ENCODE results near the gene CDC20B. TPM values are rescaled to one million over a fixed set of nuclear protein-coding genes. Genes with fewer than 3 reads are reported as not detected.
A peak's percentile ranks its signal among the peaks of the same experiment; 100 is the strongest.

CDC20B gene
- total RNA-seq, 1 donor from 2014 or later, result 0.18 TPM

DNA sequence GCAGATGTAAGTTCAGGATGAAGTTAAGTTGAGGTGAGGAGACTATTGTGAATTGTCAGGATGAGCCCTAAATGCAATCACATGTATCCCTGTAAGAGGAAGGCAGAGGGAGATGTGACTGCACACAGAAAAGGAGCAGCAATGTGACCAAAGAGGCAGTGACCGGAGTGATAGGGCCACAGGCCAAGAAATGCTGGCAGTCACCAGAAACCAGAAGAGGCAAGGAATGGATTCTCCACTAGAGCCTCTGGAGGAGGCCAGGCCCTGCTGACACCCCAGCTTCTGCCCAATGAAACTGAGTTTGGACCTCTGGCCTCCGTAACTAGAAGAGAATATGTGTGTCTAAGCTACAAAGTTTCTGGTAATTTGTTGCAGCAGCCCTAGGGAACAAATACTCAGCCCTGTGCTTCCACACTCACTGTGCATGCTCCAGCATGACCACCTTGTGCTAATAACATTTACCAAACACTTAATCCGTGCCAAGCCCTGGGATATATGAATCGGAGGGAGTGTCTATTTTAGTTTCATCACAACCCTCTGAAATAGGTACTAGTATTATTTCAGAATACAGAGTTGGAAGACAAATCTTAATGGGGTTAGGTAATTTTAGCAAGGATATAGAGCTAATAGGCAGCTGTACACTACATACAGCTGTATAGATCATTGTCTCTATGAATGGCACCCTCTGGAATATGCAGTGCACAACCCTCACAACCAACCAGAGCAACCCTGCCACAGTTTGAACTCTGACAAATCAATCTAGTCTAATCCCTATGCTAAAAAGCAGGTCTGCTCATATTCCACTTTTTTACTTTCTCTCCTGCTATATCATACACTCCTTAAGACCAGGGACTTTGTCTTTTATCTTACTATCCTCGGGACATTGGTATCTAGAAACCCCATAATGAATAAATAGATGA, 20.8 kb downstream of the CDC20B start:
- H3K4me1 Mint-ChIP-seq (ENCODE audit: low read depth), result peaks cover 9% of the 10 kb centered on the region
- H3K4me3 Mint-ChIP-seq (ENCODE audit: low read depth), result no peak overlapping the region
- peaks cover 51% of the 10 kb centered on the region for H3K27me3 Mint-ChIP-seq (ENCODE audit: low read depth)
- H3K36me3 Mint-ChIP-seq (ENCODE audit: low read depth), result no peaks in the 10 kb centered on the region
- H3K27ac Mint-ChIP-seq, result no peak overlapping the region
- intact Hi-C loops (cut with micrococcal nuclease), result no loop called here
- DNase-seq (ENCODE audit: low spot score), result no peak
- no peaks in the 10 kb centered on the region for H3K9me3 Mint-ChIP-seq

- intact Hi-C loops (cut with micrococcal nuclease), result no loop called here
- no peak for DNase-seq (ENCODE audit: low spot score)
- Mint-ChIP-seq H3K27me3 (ENCODE audit: low read depth) (peaks cover 37% of the 10 kb centered on the region), H3K4me3 (ENCODE audit: low read depth) (no peak overlapping the region), H3K4me1 (ENCODE audit: low read depth) (peaks cover 25% of the 10 kb centered on the region), H3K27ac (no peak overlapping the region), H3K36me3 (ENCODE audit: low read depth) (peaks cover 6% of the 10 kb centered on the region), H3K9me3 (no peaks in the 10 kb centered on the region)
Observed at GRCh38 chr5:55149308-55149795, 23.6 kb downstream of the CDC20B start.

DNA sequence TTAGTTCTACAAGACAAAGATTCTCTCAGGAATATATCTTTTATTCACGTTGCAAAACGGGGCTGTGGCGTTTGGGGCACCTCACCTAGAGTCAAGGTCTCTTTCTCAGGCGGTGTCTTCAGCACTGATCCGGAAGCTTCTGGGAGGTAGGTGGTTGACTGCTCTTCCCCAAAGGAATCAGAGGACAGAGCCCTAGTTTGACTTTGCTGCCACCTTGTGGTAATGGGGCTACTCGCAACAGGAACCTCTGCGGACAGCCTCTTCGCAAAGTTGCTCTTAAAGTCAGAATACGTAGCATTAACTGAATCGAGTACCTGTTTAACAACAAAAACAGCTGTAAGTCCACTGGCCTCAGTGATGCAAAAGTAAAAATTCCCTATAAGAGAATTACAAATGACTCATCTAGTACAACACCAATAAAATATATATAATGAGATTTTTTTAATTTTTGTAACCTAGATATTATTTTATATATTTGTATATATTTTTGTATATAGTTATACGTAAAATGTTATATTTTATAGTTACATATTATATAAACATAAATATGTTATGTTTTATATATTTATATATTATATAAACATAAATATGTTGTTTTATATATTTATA, 26.3 kb downstream of the CDC20B start:
- peaks cover 23% of the 10 kb centered on the region for H3K27me3 Mint-ChIP-seq (ENCODE audit: low read depth)
- intact Hi-C loops (cut with micrococcal nuclease), result loop anchor here (1.0 kb wide), 4 partner anchors 44 to 240 kb away; partner anchors contain the start of gene GZMA
- H3K27ac Mint-ChIP-seq, result no peak overlapping the region
- DNase-seq (ENCODE audit: low spot score), result peak; percentile 80
- H3K36me3 Mint-ChIP-seq (ENCODE audit: low read depth), result peaks cover 12% of the 10 kb centered on the region
- H3K4me1 Mint-ChIP-seq (ENCODE audit: low read depth), result peaks cover 46% of the 10 kb centered on the region
- H3K9me3 Mint-ChIP-seq, result no peaks in the 10 kb centered on the region
- H3K4me3 Mint-ChIP-seq (ENCODE audit: low read depth), result peak overlapping the region; percentile 23

DNA sequence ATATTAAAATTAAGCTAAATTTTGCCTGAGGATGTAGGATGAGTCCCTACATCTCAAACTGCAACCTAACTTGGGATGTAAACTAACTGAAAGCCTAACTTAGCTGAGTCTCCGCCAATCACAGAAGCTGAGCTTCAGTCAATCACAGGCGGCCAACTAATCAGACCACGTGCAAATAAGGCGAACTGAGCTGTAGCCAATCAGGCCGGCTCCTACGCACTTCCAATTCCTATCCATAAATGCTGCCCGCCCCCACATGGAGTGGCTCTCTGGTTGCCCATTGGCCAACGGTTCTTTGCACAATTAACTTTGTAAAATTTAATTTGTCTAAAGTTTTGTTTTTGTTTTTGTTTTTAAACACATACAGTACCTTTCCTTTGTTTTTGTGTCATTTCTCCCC, 26.9 kb downstream of the CDC20B start:
- no peak overlapping the region for H3K4me3 Mint-ChIP-seq (ENCODE audit: low read depth)
- no peak for DNase-seq (ENCODE audit: low spot score)
- no peak overlapping the region for H3K27ac Mint-ChIP-seq
- peaks cover 22% of the 10 kb centered on the region for H3K27me3 Mint-ChIP-seq (ENCODE audit: low read depth)
- H3K36me3 Mint-ChIP-seq (ENCODE audit: low read depth), result peaks cover 12% of the 10 kb centered on the region
- peaks cover 52% of the 10 kb centered on the region for H3K4me1 Mint-ChIP-seq (ENCODE audit: low read depth)
- no peaks in the 10 kb centered on the region for H3K9me3 Mint-ChIP-seq
- intact Hi-C loops (cut with micrococcal nuclease), result loop anchor here (1.0 kb wide), 4 partner anchors 44 to 240 kb away; partner anchors contain the start of gene GZMA

DNA sequence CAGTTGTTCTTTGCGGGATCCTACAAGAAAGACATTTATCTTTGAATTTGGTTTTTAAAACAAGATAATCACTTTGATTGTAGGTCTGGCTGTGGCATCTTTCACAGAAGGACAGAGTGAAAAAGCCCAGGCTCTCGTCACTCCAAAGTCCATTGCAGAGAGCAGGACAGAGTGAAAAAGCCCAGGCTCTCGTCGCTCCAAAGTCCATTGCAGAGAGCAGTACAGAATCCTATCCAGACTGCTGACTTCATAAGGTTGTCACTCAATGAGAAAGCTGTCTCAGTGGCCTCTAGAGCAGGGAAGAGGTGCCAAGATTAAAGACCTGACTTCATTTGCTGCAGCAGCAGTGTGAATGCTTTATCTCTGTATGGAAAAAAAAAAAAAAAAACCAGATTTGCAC, 29.4 kb downstream of the CDC20B start:
- no peak for DNase-seq (ENCODE audit: low spot score)
- intact Hi-C loops (cut with micrococcal nuclease), result loop anchor here (2.0 to 5.0 kb wide), 2 partner anchors 71 to 216 kb away; no protein-coding TSS in a partner anchor
- Mint-ChIP-seq H3K9me3 (no peaks in the 10 kb centered on the region), H3K27ac (no peak overlapping the region), H3K4me3 (ENCODE audit: low read depth) (no peak overlapping the region), H3K27me3 (ENCODE audit: low read depth) (peaks cover 9% of the 10 kb centered on the region), H3K36me3 (ENCODE audit: low read depth) (peaks cover 13% of the 10 kb centered on the region), H3K4me1 (ENCODE audit: low read depth) (peaks cover 57% of the 10 kb centered on the region)

GRCh38 chr5:55141945-55142690, 30.9 kb downstream of the CDC20B start:
- no peaks in the 10 kb centered on the region for H3K9me3 Mint-ChIP-seq
- peaks cover 67% of the 10 kb centered on the region for H3K4me1 Mint-ChIP-seq (ENCODE audit: low read depth)
- H3K27ac Mint-ChIP-seq, result peak overlapping the region; percentile 82
- H3K27me3 Mint-ChIP-seq (ENCODE audit: low read depth), result peaks cover 6% of the 10 kb centered on the region
- peak overlapping the region; percentile 28 for H3K4me3 Mint-ChIP-seq (ENCODE audit: low read depth)
- intact Hi-C loops (cut with micrococcal nuclease), result loop anchor here (1.0 to 5.0 kb wide), 4 partner anchors 8 to 215 kb away; no protein-coding TSS in a partner anchor
- H3K36me3 Mint-ChIP-seq (ENCODE audit: low read depth), result peaks cover 23% of the 10 kb centered on the region
- peak; percentile 14 for DNase-seq (ENCODE audit: low spot score)

DNA sequence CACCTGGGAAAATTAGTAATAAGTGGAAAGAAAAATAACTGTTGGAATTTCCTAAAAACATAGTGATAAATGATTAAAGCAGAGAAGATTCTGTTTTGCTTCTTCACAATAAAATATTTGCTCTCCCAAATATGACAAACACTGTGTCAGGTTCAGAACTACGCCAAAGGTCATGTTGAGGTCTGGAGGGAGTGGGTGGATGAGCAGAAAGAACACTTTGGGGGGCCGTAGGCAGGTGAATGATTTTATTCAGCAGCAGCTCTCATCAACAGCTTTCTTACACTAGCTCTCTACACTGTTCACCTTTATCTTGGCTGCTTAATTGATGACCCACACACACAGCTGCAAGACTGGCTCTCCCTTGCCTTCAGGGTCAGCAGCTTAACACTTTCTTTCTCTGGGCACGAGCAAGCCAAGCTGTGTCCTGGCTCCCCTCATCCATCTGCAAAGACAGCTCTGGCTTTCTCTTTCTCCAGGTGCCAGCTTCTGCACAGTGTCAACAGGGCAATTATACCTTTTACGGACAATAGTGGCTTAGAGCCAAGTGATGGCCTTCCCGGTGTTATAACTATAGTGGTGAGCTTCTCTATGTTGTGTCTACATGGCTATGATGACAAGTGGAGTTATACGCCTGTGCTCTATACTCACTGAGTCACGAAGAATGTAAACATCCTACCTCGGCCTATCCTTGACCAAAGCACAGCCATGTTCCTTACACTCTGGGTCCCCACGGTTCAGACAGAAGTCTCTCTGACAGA, 31.9 kb downstream of the CDC20B start:
- intact Hi-C loops (cut with micrococcal nuclease), result loop anchor here (1.0 to 5.0 kb wide), 2 partner anchors 104 to 214 kb away; no protein-coding TSS in a partner anchor
- H3K27ac Mint-ChIP-seq, result peak overlapping the region; percentile 82
- peaks cover 23% of the 10 kb centered on the region for H3K36me3 Mint-ChIP-seq (ENCODE audit: low read depth)
- peaks cover 6% of the 10 kb centered on the region for H3K27me3 Mint-ChIP-seq (ENCODE audit: low read depth)
- no peaks in the 10 kb centered on the region for H3K9me3 Mint-ChIP-seq
- no peak for DNase-seq (ENCODE audit: low spot score)
- no peak overlapping the region for H3K4me3 Mint-ChIP-seq (ENCODE audit: low read depth)
- peaks cover 63% of the 10 kb centered on the region for H3K4me1 Mint-ChIP-seq (ENCODE audit: low read depth)

GRCh38 chr5:55136521-55136920, 36.5 kb downstream of the CDC20B start:
- peaks cover 24% of the 10 kb centered on the region for H3K36me3 Mint-ChIP-seq (ENCODE audit: low read depth)
- intact Hi-C loops (cut with micrococcal nuclease), result no loop called here
- no peak for DNase-seq (ENCODE audit: low spot score)
- peaks cover 12% of the 10 kb centered on the region for H3K9me3 Mint-ChIP-seq
- peaks cover 54% of the 10 kb centered on the region for H3K4me1 Mint-ChIP-seq (ENCODE audit: low read depth)
- peaks cover 2% of the 10 kb centered on the region for H3K27me3 Mint-ChIP-seq (ENCODE audit: low read depth)
- H3K27ac Mint-ChIP-seq, result no peak overlapping the region
- no peak overlapping the region for H3K4me3 Mint-ChIP-seq (ENCODE audit: low read depth)

DNA sequence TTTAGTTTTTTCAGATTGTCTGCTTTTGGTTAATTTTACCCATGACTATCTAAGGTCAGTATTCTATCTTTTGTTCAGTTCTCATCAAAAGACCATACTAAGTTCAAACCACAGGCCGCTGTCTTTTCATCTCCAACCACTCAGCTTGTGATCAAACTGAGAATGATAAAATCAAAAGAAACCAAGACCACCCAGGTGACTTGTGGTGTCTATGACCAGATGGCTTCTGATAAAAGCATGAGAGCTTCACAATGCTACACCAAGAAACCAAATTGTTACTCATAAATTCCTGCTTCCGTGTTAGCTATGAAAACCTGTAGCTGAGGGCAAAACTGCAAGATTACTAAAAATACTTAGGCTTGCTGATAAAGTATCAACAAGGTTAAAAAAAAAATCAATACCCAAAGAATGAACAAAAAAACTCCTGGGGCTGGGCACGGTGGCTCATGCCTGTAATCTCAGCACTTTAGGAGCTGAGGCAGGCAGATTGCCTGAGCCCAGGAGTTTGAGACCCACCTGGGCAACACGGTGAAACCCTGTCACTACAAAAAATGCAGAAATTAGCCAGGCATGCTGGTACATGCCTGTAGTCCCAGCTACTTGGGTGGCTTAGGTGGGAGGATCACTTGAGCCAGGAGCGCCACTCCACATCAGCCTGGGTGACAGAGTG, 38.8 kb downstream of the CDC20B start:
- H3K27me3 Mint-ChIP-seq (ENCODE audit: low read depth), result peaks cover 2% of the 10 kb centered on the region
- peaks cover 31% of the 10 kb centered on the region for H3K9me3 Mint-ChIP-seq
- peak overlapping the region; percentile 39 for H3K27ac Mint-ChIP-seq
- DNase-seq (ENCODE audit: low spot score), result peak; percentile 44
- H3K4me1 Mint-ChIP-seq (ENCODE audit: low read depth), result peaks cover 41% of the 10 kb centered on the region
- intact Hi-C loops (cut with micrococcal nuclease), result loop anchor here (1.0 to 2.0 kb wide), 5 partner anchors 8 to 97 kb away; partner anchors contain the start of gene GZMA
- H3K4me3 Mint-ChIP-seq (ENCODE audit: low read depth), result no peak overlapping the region
- H3K36me3 Mint-ChIP-seq (ENCODE audit: low read depth), result peaks cover 41% of the 10 kb centered on the region

GRCh38 chr5:55123365-55123764, 49.6 kb downstream of the CDC20B start:
- H3K4me3 Mint-ChIP-seq (ENCODE audit: low read depth), result no peak overlapping the region
- H3K4me1 Mint-ChIP-seq (ENCODE audit: low read depth), result peaks cover 7% of the 10 kb centered on the region
- H3K27me3 Mint-ChIP-seq (ENCODE audit: low read depth), result peaks cover 10% of the 10 kb centered on the region
- H3K9me3 Mint-ChIP-seq, result peaks cover 17% of the 10 kb centered on the region
- no peak for DNase-seq (ENCODE audit: low spot score)
- intact Hi-C loops (cut with micrococcal nuclease), result no loop called here
- peaks cover 20% of the 10 kb centered on the region for H3K36me3 Mint-ChIP-seq (ENCODE audit: low read depth)
- H3K27ac Mint-ChIP-seq, result no peak overlapping the region

DNA sequence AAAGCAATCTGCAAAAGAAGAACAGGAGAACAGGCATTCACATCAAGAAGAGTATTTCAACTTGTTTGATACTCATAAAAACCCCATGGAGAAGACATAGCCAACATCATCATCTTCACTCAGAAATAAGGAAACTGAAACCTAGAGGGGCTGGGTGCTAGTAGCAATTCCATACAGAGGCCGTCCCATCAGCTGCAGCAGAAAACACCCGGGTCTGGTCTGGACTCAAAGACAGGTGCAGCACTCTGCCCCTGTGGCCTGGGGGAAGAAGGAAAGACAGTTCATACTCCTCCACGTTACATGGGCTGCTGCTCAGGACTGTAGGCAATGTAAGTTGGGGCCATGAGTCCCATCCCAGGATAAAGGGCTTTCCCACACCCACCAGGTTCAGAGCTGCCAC, 58.9 kb downstream of the CDC20B start:
- no peak overlapping the region for H3K4me3 Mint-ChIP-seq (ENCODE audit: low read depth)
- peaks cover 26% of the 10 kb centered on the region for H3K4me1 Mint-ChIP-seq (ENCODE audit: low read depth)
- intact Hi-C loops (cut with micrococcal nuclease), result no loop called here
- no peaks in the 10 kb centered on the region for H3K27me3 Mint-ChIP-seq (ENCODE audit: low read depth)
- H3K9me3 Mint-ChIP-seq, result peaks cover 4% of the 10 kb centered on the region
- peaks cover 31% of the 10 kb centered on the region for H3K36me3 Mint-ChIP-seq (ENCODE audit: low read depth)
- no peak overlapping the region for H3K27ac Mint-ChIP-seq
- DNase-seq (ENCODE audit: low spot score), result no peak
